NAMALWA (cell line): ENCODE measurements around the gene AGR3.

ENCODE experiments used
- DNase-seq: peaks from one replicate; pipeline ENCODE4 v3.0.0-alpha.2; 2015; ENCODE audit warnings: low spot score

The AGR3 gene

GRCh38 chr7:16881844-16882243, at the start of gene AGR3:
Gene AGR3 (minus strand): TSS chr7:16881983. CDS start chr7:16878618, 3,365 bp downstream.
- no peak for DNase-seq

GRCh38 chr7:16930946-16931345, 49.2 kb upstream of the AGR3 start:
- DNase-seq = no peak

GRCh38 chr7:16929146-16929762, 47.5 kb upstream of the AGR3 start:
- DNase-seq = peak; percentile 49

GRCh38 chr7:16926861-16927260, 45.1 kb upstream of the AGR3 start:
- DNase-seq = no peak

GRCh38 chr7:16926283-16926682, 44.5 kb upstream of the AGR3 start:
- peak; percentile 33 for DNase-seq

GRCh38 chr7:16925609-16926008, 43.8 kb upstream of the AGR3 start:
- DNase-seq = no peak

GRCh38 chr7:16923019-16923418, 41.2 kb upstream of the AGR3 start:
- no peak for DNase-seq

GRCh38 chr7:16921644-16922257, 40.0 kb upstream of the AGR3 start:
- DNase-seq = no peak

GRCh38 chr7:16921151-16921550, 39.4 kb upstream of the AGR3 start:
- no peak for DNase-seq

GRCh38 chr7:16919440-16919839, 37.7 kb upstream of the AGR3 start:
- no peak for DNase-seq

GRCh38 chr7:16918288-16918895, 36.6 kb upstream of the AGR3 start:
- peak; percentile 68 for DNase-seq

- no peak for DNase-seq
These were observed 35.0 kb upstream of the AGR3 start for GRCh38 chr7:16916738-16917137.

- no peak for DNase-seq
These were observed 34.4 kb upstream of the AGR3 start for GRCh38 chr7:16916105-16916639.

- no peak for DNase-seq
These were observed 33.6 kb upstream of the AGR3 start for GRCh38 chr7:16915405-16915804.

GRCh38 chr7:16914771-16915170, 33.0 kb upstream of the AGR3 start:
- no peak for DNase-seq

- no peak for DNase-seq
These were observed 31.9 kb upstream of the AGR3 start for GRCh38 chr7:16913643-16914042.

- no peak for DNase-seq
These were observed 30.8 kb upstream of the AGR3 start for GRCh38 chr7:16912540-16912939.

- DNase-seq = no peak
These were observed 26.8 kb upstream of the AGR3 start for GRCh38 chr7:16908561-16908960.

- DNase-seq = no peak
These were observed 23.7 kb upstream of the AGR3 start for GRCh38 chr7:16905300-16906044.

- DNase-seq = no peak
These were observed 22.3 kb upstream of the AGR3 start for GRCh38 chr7:16904076-16904475.

- no peak for DNase-seq
These were observed 18.5 kb upstream of the AGR3 start for GRCh38 chr7:16900209-16900768.
